Skeletal muscle satellite cell (primary cell): ENCODE data around the gene NCOA7.

Experiments used
- H3K27me3 ChIP-seq: 2 replicates; pipeline ENCODE4 v1.7.0; 2013; ENCODE audit warnings: low read length; ENCODE audit not compliant: control insufficient read depth, insufficient read depth
- H3K36me3 ChIP-seq: 2 replicates; pipeline ENCODE4 v1.7.0; 2013; ENCODE audit warnings: mild to moderate bottlenecking, control low read depth, low read length; ENCODE audit not compliant: insufficient read depth
- H3K4me1 ChIP-seq: 2 replicates; pipeline ENCODE4 v1.7.0; 2013; ENCODE audit warnings: low read length; ENCODE audit not compliant: control insufficient read depth, insufficient read depth
- H3K4me2 ChIP-seq: 2 replicates; pipeline ENCODE4 v1.7.0; 2013; ENCODE audit warnings: mild to moderate bottlenecking, low read length
- H3K4me3 ChIP-seq: 2 replicates; pipeline ENCODE4 v1.7.0; 2013; ENCODE audit warnings: low read length
- H3K9ac ChIP-seq: 2 replicates; pipeline ENCODE4 v1.7.0; 2013; ENCODE audit warnings: mild to moderate bottlenecking, low read depth, low read length, moderate library complexity
- H3K9me3 ChIP-seq: replicated peaks from 2 replicates; pipeline ENCODE4 v1.7.0; 2013; ENCODE audit warnings: mild to moderate bottlenecking, control low read depth, low read length

The NCOA7 gene

DNA sequence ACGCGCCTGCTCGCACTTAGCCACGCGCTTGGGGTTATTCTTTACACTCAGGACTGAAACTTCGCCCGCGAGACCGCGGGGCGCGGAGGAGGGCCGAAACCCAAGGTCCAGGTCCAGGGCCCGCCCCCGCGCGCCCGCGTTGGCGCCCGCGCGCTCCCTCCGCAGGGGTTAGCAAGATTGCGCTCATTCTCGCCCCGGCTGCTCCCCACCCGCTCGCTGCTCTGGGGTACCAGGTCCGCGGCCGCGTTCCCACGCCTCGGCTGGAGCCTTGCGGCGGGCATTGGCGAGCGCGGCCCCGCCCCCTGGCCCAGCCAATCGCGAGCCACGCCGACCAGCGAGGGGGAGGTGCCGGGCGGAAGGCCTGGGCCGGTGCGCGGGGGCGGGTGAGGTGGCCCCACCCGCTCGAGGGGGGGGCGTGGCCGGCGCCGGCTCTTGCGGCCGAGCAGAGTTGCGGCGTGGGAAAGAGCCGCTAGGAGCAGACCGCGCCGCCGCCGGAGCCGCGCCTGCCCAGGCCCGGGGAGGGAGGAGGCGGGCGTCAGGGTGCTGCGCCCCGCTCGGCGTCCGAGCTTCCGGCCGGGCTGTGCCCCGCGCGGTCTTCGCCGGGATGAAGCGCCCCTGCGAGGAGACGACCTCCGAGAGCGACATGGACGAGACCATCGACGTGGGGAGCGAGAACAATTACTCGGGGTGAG is 41.4 kb upstream of the NCOA7 start, which contains the start of gene HEY2:
TSS of gene HEY2 (plus strand) at position 460 of the 692 bp plus-strand sequence. CDS start at position 605, 145 bp downstream.
- Histone ChIP-seq H3K4me3 (peak within 1 kb of the TSS; percentile 75), H3K36me3 (no peaks in the 10 kb centered on the region), H3K9me3 (no peaks in the 10 kb centered on the region), H3K4me2 (peak within 1 kb of the TSS; percentile 92), H3K27me3 (peaks cover 91% of the 10 kb centered on the region), H3K9ac (no peak within 1 kb of the TSS), H3K4me1 (peaks cover 24% of the 10 kb centered on the region)

DNA sequence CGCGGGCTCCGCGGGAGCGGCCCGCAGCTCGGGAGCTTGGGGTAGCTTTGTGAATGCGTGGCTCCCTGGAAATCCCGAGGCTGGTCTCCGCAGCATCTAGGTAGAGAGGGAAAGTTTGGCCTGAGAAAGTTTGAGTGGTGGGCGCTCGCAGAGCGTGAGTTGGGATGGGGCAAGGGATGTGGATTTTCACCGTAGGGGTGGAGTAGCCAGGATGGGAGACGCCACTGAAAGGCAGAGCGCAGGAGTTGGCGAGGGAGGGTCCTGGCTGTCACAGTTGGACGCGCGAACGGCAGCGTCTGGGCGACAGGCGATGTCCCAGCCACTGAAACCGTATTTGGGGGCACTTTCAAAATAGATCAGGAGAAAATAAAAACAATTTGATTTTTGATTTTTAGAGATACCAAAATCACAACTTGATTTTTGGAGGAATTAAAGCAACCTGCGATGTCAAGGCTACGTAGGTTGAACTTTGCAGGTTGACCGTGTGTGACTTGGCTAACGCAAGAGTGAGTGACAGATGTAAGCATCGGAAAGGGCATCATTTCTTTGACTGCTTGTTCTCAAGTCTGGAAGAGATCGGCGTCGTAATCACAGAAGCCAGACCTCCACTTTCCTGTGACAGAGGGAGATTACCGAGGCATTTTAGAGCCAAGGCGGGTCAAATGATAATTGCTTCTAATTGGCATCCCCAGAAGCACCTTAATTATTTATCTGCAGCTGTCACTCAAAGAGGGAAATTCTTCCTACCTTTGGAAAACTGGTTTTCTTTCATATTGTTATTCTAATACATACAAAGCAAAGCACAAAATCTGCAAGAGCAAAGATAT is 40.7 kb upstream of the NCOA7 start:
- no peaks in the 10 kb centered on the region for H3K9me3 ChIP-seq
- peak overlapping the region; percentile 75 for H3K4me3 ChIP-seq
- H3K4me1 ChIP-seq: peaks cover 24% of the 10 kb centered on the region
- H3K36me3 ChIP-seq: no peaks in the 10 kb centered on the region
- peaks cover 91% of the 10 kb centered on the region for H3K27me3 ChIP-seq
- peak overlapping the region; percentile 92 for H3K4me2 ChIP-seq
- H3K9ac ChIP-seq: no peak overlapping the region

DNA sequence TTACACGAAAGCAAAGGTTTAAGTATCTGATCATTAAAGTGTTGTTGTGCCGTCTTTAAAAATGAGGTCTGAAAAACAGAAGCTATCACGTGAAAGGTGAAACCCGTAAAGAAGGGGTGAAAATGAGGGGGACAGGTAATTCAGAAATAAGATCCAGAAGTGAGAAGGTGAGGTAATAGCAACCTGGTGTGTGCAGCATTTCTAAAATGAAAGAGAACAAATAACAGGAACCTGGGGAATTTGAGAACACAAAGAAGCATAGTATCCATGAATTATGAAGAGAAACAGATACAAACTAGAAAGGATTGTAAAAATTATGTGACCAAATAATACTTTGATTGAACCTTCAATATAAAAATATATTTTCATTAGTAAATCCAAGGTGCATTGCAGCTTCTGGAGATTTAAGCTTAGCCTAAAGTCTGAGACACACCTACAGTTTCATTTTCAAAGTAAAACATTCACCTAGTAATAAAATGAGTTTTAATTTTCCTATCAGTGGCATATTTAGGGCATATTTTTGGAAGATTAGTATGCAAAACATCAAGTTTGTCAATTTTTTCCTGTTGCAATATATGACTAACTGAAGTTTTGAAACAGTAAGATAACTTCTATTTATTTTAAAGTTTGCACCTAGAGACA is 39.9 kb upstream of the NCOA7 start:
- Histone ChIP-seq H3K9me3 (no peaks in the 10 kb centered on the region), H3K36me3 (no peaks in the 10 kb centered on the region), H3K27me3 (peaks cover 91% of the 10 kb centered on the region), H3K4me1 (peaks cover 24% of the 10 kb centered on the region), H3K9ac (no peak overlapping the region), H3K4me2 (no peak overlapping the region), H3K4me3 (no peak overlapping the region)

DNA sequence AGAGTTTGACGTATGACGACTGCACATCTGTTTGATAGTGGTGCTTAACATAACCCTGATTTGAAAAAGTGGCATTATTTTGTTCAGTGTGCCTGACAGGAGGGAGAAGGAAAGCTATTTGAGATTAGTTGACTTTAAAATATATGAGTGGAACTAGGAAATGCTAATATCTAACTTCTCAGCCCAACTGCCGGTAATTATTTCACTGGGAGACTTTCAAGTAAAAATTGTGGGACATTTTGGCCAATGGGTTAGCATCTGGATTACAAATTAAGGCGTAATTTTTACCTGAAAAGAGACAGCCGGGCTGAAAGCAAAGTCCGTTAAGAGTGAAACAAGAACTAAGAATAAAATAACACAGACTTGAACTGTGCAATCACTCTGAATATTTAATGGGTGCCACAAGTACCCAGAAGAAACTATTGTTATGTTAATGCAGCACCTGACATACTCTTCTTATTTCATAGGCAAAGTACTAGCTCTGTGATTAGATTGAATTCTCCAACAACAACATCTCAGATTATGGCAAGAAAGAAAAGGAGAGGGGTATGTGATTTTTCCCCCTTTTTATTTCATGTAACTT is 39.3 kb upstream of the NCOA7 start:
- H3K4me1 ChIP-seq: peaks cover 24% of the 10 kb centered on the region
- H3K9ac ChIP-seq: no peak overlapping the region
- no peaks in the 10 kb centered on the region for H3K9me3 ChIP-seq
- peaks cover 87% of the 10 kb centered on the region for H3K27me3 ChIP-seq
- H3K36me3 ChIP-seq: no peaks in the 10 kb centered on the region
- H3K4me3 ChIP-seq: no peak overlapping the region
- no peak overlapping the region for H3K4me2 ChIP-seq

DNA sequence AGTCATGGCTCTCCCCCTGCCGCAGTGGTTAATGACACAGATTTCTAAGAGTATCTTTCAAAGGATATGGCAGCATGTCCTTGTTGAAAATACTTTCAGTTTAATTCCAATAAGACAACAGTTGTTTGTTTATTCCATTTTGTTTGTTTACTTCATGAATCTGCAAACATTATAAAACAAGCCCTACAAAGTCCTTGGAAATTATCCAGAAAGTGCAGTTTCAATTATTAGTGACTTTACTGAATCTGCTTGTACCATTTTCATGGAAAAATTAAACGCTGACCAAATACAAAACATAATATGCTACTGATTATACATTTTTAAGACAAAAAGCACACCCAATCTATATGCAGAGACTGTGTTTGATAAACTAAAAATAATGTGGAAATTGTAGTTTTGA is 38.0 kb upstream of the NCOA7 start:
- H3K9ac ChIP-seq: no peak overlapping the region
- H3K4me3 ChIP-seq: no peak overlapping the region
- no peak overlapping the region for H3K4me2 ChIP-seq
- no peaks in the 10 kb centered on the region for H3K9me3 ChIP-seq
- no peaks in the 10 kb centered on the region for H3K36me3 ChIP-seq
- peaks cover 19% of the 10 kb centered on the region for H3K4me1 ChIP-seq
- H3K27me3 ChIP-seq: peaks cover 84% of the 10 kb centered on the region

DNA sequence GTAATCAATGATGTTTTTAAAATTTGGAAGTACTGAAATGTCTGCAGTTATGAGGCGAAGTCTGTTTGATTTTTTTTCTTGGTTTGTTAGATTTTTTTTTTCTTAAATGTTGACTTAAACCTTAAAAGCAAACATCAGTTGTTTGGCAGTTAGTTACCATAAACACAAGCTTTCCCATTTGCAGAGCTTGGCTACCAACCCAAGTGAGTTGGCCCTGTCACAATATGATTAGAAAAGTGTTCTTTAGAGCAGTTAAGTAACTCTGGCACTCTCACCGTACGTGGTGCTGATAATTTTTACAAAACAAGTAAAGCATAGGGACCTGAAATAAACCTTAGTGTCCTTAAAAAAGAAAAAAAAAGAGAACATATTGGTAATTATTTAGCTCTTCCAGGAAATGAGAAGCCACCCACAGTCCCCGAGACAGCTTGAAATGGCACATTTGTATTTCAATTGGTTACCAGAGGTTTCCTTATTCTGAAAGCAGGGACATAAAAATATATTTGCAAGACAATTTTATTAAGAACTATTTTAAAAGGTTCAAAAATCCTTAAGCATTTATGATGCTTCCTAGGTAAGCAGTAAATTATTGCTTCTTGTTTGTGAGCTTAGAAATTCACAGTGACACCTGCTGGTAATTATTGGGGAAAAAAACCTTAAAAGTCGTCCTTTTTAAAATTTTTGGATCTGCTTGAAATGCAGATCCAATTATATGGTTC is 37.4 kb upstream of the NCOA7 start:
- Histone ChIP-seq H3K4me1 (peaks cover 13% of the 10 kb centered on the region), H3K27me3 (peaks cover 79% of the 10 kb centered on the region), H3K4me2 (no peak overlapping the region), H3K36me3 (no peaks in the 10 kb centered on the region), H3K4me3 (no peak overlapping the region), H3K9me3 (no peaks in the 10 kb centered on the region), H3K9ac (no peak overlapping the region)

DNA sequence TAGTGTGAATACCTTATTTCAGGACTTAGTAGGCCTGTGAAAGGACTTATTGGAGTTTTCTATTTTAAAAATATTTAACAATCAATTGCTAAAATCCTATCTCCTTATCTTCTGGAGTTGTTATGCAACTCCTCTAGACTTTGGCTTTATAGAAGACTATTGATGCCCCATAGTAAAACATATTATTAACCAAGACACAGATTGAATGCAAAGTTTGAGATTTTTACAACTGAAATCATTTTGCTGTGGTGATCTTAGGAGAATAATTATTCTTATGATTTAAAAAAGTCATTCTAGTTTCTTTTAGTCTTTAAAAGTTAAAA is 36.9 kb upstream of the NCOA7 start:
- no peak overlapping the region for H3K4me2 ChIP-seq
- H3K4me1 ChIP-seq: peaks cover 7% of the 10 kb centered on the region
- H3K36me3 ChIP-seq: no peaks in the 10 kb centered on the region
- no peak overlapping the region for H3K4me3 ChIP-seq
- no peaks in the 10 kb centered on the region for H3K9me3 ChIP-seq
- no peak overlapping the region for H3K9ac ChIP-seq
- H3K27me3 ChIP-seq: peaks cover 79% of the 10 kb centered on the region

DNA sequence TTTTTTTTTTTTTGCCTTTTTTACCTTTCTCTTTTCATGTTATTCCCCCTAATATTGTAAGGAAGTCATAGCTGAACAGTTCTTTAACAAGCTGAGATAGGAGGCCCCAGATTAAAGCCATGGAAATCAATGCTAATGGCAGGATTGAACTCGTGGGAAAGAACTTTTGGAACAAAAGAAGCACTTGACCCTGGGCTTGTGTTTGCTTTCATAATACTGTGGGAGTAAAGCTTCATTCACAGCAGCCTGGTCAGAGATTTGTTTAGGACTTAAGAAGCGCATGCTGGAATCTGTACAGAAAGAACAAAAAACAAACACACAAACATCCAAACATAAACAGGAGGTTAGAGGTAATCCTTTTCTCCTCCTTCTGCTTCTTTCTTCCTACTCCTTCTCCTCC is 36.2 kb upstream of the NCOA7 start:
- H3K4me2 ChIP-seq: no peak overlapping the region

DNA sequence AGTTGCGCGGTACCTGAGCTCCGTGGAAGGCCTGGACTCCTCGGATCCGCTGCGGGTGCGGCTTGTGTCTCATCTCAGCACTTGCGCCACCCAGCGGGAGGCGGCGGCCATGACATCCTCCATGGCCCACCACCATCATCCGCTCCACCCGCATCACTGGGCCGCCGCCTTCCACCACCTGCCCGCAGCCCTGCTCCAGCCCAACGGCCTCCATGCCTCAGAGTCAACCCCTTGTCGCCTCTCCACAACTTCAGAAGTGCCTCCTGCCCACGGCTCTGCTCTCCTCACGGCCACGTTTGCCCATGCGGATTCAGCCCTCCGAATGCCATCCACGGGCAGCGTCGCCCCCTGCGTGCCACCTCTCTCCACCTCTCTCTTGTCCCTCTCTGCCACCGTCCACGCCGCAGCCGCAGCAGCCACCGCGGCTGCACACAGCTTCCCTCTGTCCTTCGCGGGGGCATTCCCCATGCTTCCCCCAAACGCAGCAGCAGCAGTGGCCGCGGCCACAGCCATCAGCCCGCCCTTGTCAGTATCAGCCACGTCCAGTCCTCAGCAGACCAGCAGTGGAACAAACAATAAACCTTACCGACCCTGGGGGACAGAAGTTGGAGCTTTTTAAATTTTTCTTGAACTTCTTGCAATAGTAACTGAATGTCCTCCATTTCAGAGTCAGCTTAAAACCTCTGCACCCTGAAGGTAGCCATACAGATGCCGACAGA is 31.4 kb upstream of the NCOA7 start:
- Histone ChIP-seq H3K4me1 (no peaks in the 10 kb centered on the region), H3K9ac (no peak overlapping the region), H3K4me3 (no peak overlapping the region), H3K4me2 (no peak overlapping the region), H3K9me3 (no peaks in the 10 kb centered on the region), H3K36me3 (no peaks in the 10 kb centered on the region), H3K27me3 (peaks cover 60% of the 10 kb centered on the region)

More for the DNA sequence above, 36.2 kb upstream of the NCOA7 start:
- Histone ChIP-seq H3K4me1 (peaks cover 5% of the 10 kb centered on the region), H3K9ac (no peak overlapping the region), H3K27me3 (peaks cover 83% of the 10 kb centered on the region), H3K4me3 (no peak overlapping the region), H3K9me3 (no peaks in the 10 kb centered on the region), H3K36me3 (no peaks in the 10 kb centered on the region)

DNA sequence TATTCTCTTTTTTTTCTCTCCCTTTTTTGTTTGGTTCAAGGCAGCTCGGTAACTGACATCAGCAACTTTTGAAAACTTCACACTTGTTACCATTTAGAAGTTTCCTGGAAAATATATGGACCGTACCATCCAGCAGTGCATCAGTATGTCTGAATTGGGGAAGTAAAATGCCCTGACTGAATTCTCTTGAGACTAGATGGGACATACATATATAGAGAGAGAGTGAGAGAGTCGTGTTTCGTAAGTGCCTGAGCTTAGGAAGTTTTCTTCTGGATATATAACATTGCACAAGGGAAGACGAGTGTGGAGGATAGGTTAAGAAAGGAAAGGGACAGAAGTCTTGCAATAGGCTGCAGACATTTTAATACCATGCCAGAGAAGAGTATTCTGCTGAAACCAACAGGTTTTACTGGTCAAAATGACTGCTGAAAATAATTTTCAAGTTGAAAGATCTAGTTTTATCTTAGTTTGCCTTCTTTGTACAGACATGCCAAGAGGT is 30.8 kb upstream of the NCOA7 start:
- Histone ChIP-seq H3K36me3 (no peaks in the 10 kb centered on the region), H3K4me2 (no peak overlapping the region)

More for the DNA sequence above, 30.8 kb upstream of the NCOA7 start:
- Histone ChIP-seq H3K27me3 (peaks cover 60% of the 10 kb centered on the region), H3K9ac (no peak overlapping the region), H3K9me3 (no peaks in the 10 kb centered on the region), H3K4me3 (no peak overlapping the region), H3K4me1 (no peaks in the 10 kb centered on the region)
